PC-3 (cell line): Measurements from ENCODE around the gene PIGM. TPM values are rescaled to one million over a fixed set of nuclear protein-coding genes. Genes with fewer than 3 reads are reported as not detected.
"Not testable (repeated sequence)": the region's sequence is repeated elsewhere in the genome, so short reads cannot be mapped to it uniquely, and the experiment has no call there.

ENCODE experiments used
- ATAC-seq: fragments of 200-7000 bp; cut with Tn5 transposase; 2 replicates; pipeline ENCODE4 v1.9.1; 2020; ENCODE audit warnings: mild to moderate bottlenecking, moderate library complexity
- BruUV-seq: library from RNA; stranded (reverse); fragments of 400-500 nt; replicated peaks from 2 replicates; lab custom pipeline; 2021; lab: Mats Ljungman, UMichigan
- CTCF ChIA-PET: fragments of 300-600 bp; sonication (Branson Sonifier 250); formaldehyde crosslinking; loops from one replicate; lab custom pipeline; 2022; ENCODE audit warnings: antibody characterized with exemption; lab: Charles Lee
- POLR2A ChIA-PET: fragments of 300-600 bp; sonication (Branson Sonifier 250); formaldehyde crosslinking; loops from one replicate; lab custom pipeline; 2022; ENCODE audit warnings: antibody characterized with exemption; ENCODE audit not compliant: unreplicated experiment; lab: Charles Lee
- DNase-seq: peaks from one replicate; pipeline ENCODE4 v3.0.0-alpha.2; 2015
- H2AFZ ChIP-seq: fragments of 300-600 bp; sonication (generic); 2 replicates; pipeline ENCODE4 v1.6.0; 2016; ENCODE audit warnings: antibody characterized with exemption, low read length
- H3F3A ChIP-seq: fragments of 300-600 bp; sonication (generic); one replicate; pipeline ENCODE4 v1.6.0; 2017; ENCODE audit warnings: antibody characterized with exemption, low read length, control low read depth, mild to moderate bottlenecking; ENCODE audit not compliant: unreplicated experiment
- H3K27ac ChIP-seq: fragments of 300-600 bp; sonication (generic); 2 replicates; pipeline ENCODE4 v1.5.1; 2016; ENCODE audit warnings: mild to moderate bottlenecking, low read length
- H3K27me3 ChIP-seq: fragments of 300-600 bp; sonication (generic); 2 replicates; pipeline ENCODE4 v1.6.1; 2016; ENCODE audit warnings: low read length, mixed read lengths
- H3K36me3 ChIP-seq: fragments of 300-600 bp; sonication (generic); 2 replicates; pipeline ENCODE4 v1.6.1; 2016; ENCODE audit warnings: low read depth, mixed run types, low read length, mixed read lengths
- H3K4me1 ChIP-seq: fragments of 300-600 bp; sonication (generic); 2 replicates; pipeline ENCODE4 v1.5.1; 2016; ENCODE audit warnings: low read length; ENCODE audit not compliant: insufficient read depth
- H3K4me2 ChIP-seq: fragments of 300-600 bp; sonication (generic); 2 replicates; pipeline ENCODE4 v1.6.0; 2016; ENCODE audit warnings: low read length
- H3K4me3 ChIP-seq: fragments of 300-600 bp; sonication (generic); 2 replicates; pipeline ENCODE4 v1.5.1; 2016; ENCODE audit warnings: mild to moderate bottlenecking, low read length, mixed read lengths
- H3K79me2 ChIP-seq: fragments of 300-600 bp; sonication (generic); 2 replicates; pipeline ENCODE4 v1.6.1; 2017; ENCODE audit warnings: low read length, mixed read lengths
- H3K9ac ChIP-seq: fragments of 300-600 bp; sonication (generic); 2 replicates; pipeline ENCODE4 v1.6.0; 2016; ENCODE audit warnings: mild to moderate bottlenecking, low read length
- H3K9me2 ChIP-seq: fragments of 300-600 bp; sonication (generic); replicated peaks from 2 replicates; pipeline ENCODE4 v1.6.1; 2016; ENCODE audit warnings: mixed run types, low read length, mixed read lengths
- H3K9me3 ChIP-seq: fragments of 300-600 bp; sonication (generic); 2 replicates; pipeline ENCODE4 v1.6.1; 2016; ENCODE audit warnings: low read length, mixed read lengths
- H4K20me1 ChIP-seq: fragments of 300-600 bp; sonication (generic); 2 replicates; pipeline ENCODE4 v1.6.1; 2016; ENCODE audit warnings: low read length, mixed read lengths
- EZH2 ChIP-seq: fragments of 300-600 bp; sonication (generic); IDR thresholded peaks from one replicate; pipeline ENCODE4 v1.6.1; 2017; ENCODE audit warnings: antibody characterized with exemption, mild to moderate bottlenecking, low read length; ENCODE audit not compliant: unreplicated experiment
- EZH2phosphoT487 ChIP-seq: fragments of 300-600 bp; sonication (generic); IDR thresholded peaks from 2 replicates; pipeline ENCODE4 v1.6.1; 2018; ENCODE audit warnings: mild to moderate bottlenecking, antibody characterized with exemption, low read length, borderline replicate concordance
- intact Hi-C: fragments of 100-400 bp; cut with micrococcal nuclease; formaldehyde crosslinking; loops from 2 replicates; pipeline ENCODE4 v1.9.0; 2023
- total RNA-seq: library from RNA; depleted of rRNA; stranded (reverse); fragments of >200 nt; gene quantifications from 2 replicates; pipeline ENCODE4 v1.2.3, GENCODE V29; 2014
- TF ChIP-seq, protein P1 (sequence below): fragments of 300-600 bp; sonication (generic); conservative IDR thresholded peaks from 2 replicates; pipeline ENCODE4 v1.5.1; 2017; ENCODE audit warnings: antibody characterized with exemption, low read depth, mild to moderate bottlenecking, low read length

Gene PIGM
- total RNA-seq, 1 experiment from 2014 or later: 6.9 TPM

DNA sequence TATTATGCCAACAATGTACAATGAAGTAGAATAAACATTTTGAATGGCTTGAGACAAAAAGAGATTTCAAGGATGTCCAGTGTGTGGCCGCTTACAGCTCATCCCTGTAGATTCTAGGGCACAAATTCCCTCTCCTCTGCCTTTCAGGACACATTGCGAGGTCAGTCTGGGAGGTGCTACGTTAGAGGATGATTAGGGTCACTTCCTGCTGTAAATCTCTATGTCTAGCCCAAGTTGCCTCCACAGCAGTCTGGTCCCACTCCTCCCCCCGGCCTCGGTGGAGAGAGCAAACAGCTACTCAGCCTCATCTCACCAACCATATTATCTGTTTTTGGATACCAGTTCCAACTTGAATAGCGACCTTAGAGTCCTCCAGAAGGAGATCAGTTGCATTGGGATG is 21.1 kb upstream of the PIGM start:
- DNase-seq (no peak), ATAC-seq (no peak)
- TF ChIP-seq EZH2 (no peak), EZH2phosphoT487 (no peak)
- TF ChIP-seq, protein P1, sequence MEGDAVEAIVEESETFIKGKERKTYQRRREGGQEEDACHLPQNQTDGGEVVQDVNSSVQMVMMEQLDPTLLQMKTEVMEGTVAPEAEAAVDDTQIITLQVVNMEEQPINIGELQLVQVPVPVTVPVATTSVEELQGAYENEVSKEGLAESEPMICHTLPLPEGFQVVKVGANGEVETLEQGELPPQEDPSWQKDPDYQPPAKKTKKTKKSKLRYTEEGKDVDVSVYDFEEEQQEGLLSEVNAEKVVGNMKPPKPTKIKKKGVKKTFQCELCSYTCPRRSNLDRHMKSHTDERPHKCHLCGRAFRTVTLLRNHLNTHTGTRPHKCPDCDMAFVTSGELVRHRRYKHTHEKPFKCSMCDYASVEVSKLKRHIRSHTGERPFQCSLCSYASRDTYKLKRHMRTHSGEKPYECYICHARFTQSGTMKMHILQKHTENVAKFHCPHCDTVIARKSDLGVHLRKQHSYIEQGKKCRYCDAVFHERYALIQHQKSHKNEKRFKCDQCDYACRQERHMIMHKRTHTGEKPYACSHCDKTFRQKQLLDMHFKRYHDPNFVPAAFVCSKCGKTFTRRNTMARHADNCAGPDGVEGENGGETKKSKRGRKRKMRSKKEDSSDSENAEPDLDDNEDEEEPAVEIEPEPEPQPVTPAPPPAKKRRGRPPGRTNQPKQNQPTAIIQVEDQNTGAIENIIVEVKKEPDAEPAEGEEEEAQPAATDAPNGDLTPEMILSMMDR: no peak
- Histone ChIP-seq H3K27me3 (peaks cover 73% of the 10 kb centered on the region), H3K9me3 (no peaks in the 10 kb centered on the region), H3K9me2 (no peaks in the 10 kb centered on the region), H3K4me1 (no peaks in the 10 kb centered on the region), H3K79me2 (no peaks in the 10 kb centered on the region), H3F3A (no peaks in the 10 kb centered on the region), H3K4me3 (no peak overlapping the region), H3K27ac (no peak overlapping the region), H3K36me3 (no peaks in the 10 kb centered on the region), H2AFZ (no peak overlapping the region), H4K20me1 (no peaks in the 10 kb centered on the region), H3K9ac (no peak overlapping the region), H3K4me2 (no peak overlapping the region)
- CTCF ChIA-PET: no interaction called here
- POLR2A ChIA-PET: no interaction called here
- intact Hi-C loops: no loop called here
- no TSS peak for BruUV-seq

DNA sequence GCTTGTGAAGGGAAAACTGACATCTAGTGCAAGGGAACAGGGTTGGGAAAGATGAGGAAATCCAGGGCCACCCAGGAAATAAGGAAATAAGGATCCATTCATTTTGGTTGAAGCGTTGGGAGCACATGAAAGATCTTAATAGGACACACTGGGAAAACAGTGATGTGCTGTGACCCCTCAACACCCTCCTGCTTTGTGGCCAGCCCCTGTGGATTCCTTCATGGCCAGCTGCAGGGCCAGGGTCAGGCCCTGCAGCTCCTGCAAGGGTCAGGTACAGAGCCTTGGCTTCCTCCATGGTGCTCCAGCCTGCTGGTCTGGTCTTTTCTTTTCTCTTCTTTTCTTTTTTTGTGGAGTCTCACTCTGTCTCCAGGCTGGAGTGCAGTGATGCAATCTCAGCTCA is 18.8 kb upstream of the PIGM start:
- DNase-seq: no peak
- Histone ChIP-seq H3K4me3 (no peak overlapping the region), H3F3A (no peaks in the 10 kb centered on the region), H3K9me3 (no peaks in the 10 kb centered on the region), H3K79me2 (no peaks in the 10 kb centered on the region), H3K9me2 (no peaks in the 10 kb centered on the region), H3K36me3 (no peaks in the 10 kb centered on the region), H3K9ac (no peak overlapping the region), H4K20me1 (no peaks in the 10 kb centered on the region), H3K27me3 (peaks cover 69% of the 10 kb centered on the region), H3K4me2 (no peak overlapping the region), H2AFZ (no peak overlapping the region), H3K4me1 (no peaks in the 10 kb centered on the region), H3K27ac (no peak overlapping the region)
- CTCF ChIA-PET: interaction anchor here (0.8 kb wide), 1 partner anchor 543 kb away, joined by 4 read pairs; no protein-coding TSS in a partner anchor
- intact Hi-C loops: no loop called here
- no peak for ATAC-seq
- BruUV-seq: no TSS peak
- POLR2A ChIA-PET: no interaction called here
- TF ChIP-seq, protein P1: no peak
- TF ChIP-seq EZH2: no peak
- no peak for TF ChIP-seq EZH2phosphoT487

DNA sequence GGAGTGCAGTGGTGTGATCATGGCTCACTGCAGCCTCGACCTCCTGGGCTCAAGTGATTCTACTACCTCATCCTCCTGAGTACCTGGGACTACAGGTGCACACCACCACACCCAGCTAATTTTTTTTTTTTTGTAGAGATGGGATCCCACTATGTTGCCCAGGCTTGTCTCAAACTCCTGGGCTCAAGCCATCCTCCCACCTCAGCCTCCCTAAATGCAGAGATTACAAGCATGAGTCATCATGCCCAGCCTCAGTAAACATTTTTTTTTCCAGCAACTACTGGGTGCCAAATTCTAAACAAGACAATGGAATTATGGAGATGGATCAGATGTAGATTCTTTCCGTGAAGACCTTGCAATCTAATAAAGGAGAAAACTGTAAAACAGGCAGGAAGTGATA is 18.4 kb upstream of the PIGM start:
- intact Hi-C loops, H3K9ac ChIP-seq, H4K20me1 ChIP-seq, H3K4me3 ChIP-seq, H3K27ac ChIP-seq, H3K9me3 ChIP-seq, H3F3A ChIP-seq, H2AFZ ChIP-seq, H3K4me1 ChIP-seq, H3K9me2 ChIP-seq, H3K36me3 ChIP-seq, POLR2A ChIA-PET, H3K4me2 ChIP-seq, H3K79me2 ChIP-seq, ATAC-seq, BruUV-seq: not testable (repeated sequence)
- CTCF ChIA-PET: interaction anchor here (0.6 to 0.8 kb wide), 2 partner anchors 42 to 542 kb away, joined by 4 read pairs; no protein-coding TSS in a partner anchor
- H3K27me3 ChIP-seq: peaks cover 66% of the 10 kb centered on the region
- DNase-seq: peak; percentile 37
